ENCODE data around the gene ABHD12.

DNA sequence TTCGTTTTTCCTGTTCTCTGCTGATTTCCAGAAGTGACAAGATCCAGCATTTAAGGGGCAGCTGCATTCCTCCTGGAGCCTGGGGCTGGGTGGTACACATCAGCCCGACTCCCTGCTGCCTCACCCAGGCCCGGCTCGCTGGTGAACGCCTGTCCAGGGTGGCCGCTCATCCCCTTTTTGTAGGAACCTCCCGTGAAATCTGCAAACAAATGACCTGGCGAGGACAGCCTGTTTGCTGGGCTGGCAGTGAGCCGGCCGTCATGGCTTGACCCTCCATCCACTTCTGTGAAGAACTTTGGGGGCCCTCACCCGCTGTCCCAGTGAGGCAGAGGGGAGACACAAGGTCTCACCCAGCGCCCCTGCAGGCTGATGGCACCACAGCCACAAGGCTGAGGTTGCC, 103.7 kb downstream of the ABHD12 start:
- TF ChIP-seq POLR2A (IDR thresholded peaks at IDR 0.05) (no peak), CTCF (IDR thresholded peaks at IDR 0.05) (no peak)
